ENCODE measurements around the gene SYT4. TPM values are rescaled to one million over a fixed set of nuclear protein-coding genes. Genes with fewer than 3 reads are reported as not detected.

The SYT4 gene
- total RNA-seq (10 to 100 TPM in 1 of 9 donors, not detected in 8; 17.0 TPM), polyA plus RNA-seq (not detected)
- long read RNA-seq, donor 1: 0 reads
- long read RNA-seq, donor 2: 0 reads
- long read RNA-seq, donor 3: 0 reads

- intact Hi-C loops (cut with DNase I): loop anchor here in 5 of 10 donors (10.0 kb wide), 7 partner anchors 118 to 1222 kb away; no protein-coding TSS in a partner anchor
- ATAC-seq: peak in 3 of 4 donors; percentile 42 to 77 (median 74)
- no peak within 1 kb of the TSS for H3K27ac ChIP-seq
- no peak within 1 kb of the TSS for H3K4me3 ChIP-seq
- TF ChIP-seq CTCF (IDR thresholded peaks at IDR 0.05) (no peak), POLR2A (IDR thresholded peaks at IDR 0.05) (no peak)
- no peaks in the 10 kb centered on the region for H3K9me3 ChIP-seq
- H3K4me1 ChIP-seq: peaks cover 0 to 4% (median 0%) of the 10 kb centered on the region in 12 donors
- peaks cover 0 to 8% (median 2%) of the 10 kb centered on the region in 9 donors for H3K27me3 ChIP-seq
- DNase-seq: peak in 4 of 5 donors; percentile 32 to 56 (median 42)
- no peaks in the 10 kb centered on the region for H3K36me3 ChIP-seq
- WGBS, 4 donors: 1 to 3% (median 1%) methylated on average over 20 of the region's 20 CpGs
Measured at GRCh38 chr18:43277164-43277600, at the start of gene SYT4. TSS of gene SYT4 (minus strand) at chr18:43277490. CDS start at chr18:43277281, 209 bp downstream.

GRCh38 chr18:43322132-43322531 is 44.8 kb upstream of the SYT4 start:
- TF ChIP-seq POLR2A (IDR thresholded peaks at IDR 0.05) (no peak), CTCF (IDR thresholded peaks at IDR 0.05) (no peak)
- Histone ChIP-seq H3K4me3 (no peak overlapping the region), H3K27ac (no peak overlapping the region), H3K4me1 (no peaks in the 10 kb centered on the region), H3K9me3 (no peaks in the 10 kb centered on the region), H3K27me3 (no peaks in the 10 kb centered on the region), H3K36me3 (no peaks in the 10 kb centered on the region)
- 80 to 96% (median 86%) methylated on average over 1 of the region's 1 CpG for WGBS, 4 donors
- DNase-seq: no peak
- no peak for ATAC-seq
- intact Hi-C loops (cut with DNase I): no loop called here

GRCh38 chr18:43314941-43315340 is 37.7 kb upstream of the SYT4 start:
- WGBS, 4 donors: 51 to 58% (median 53%) methylated on average over 3 of the region's 3 CpGs
- no peak for ATAC-seq
- H3K9me3 ChIP-seq: no peaks in the 10 kb centered on the region
- no peaks in the 10 kb centered on the region for H3K36me3 ChIP-seq
- H3K27me3 ChIP-seq: no peaks in the 10 kb centered on the region
- no peak for TF ChIP-seq CTCF (IDR thresholded peaks at IDR 0.05)
- no peak for TF ChIP-seq POLR2A (IDR thresholded peaks at IDR 0.05)
- no peaks in the 10 kb centered on the region for H3K4me1 ChIP-seq
- no peak overlapping the region for H3K4me3 ChIP-seq
- no peak overlapping the region for H3K27ac ChIP-seq
- intact Hi-C loops (cut with DNase I): no loop called here
- no peak for DNase-seq

GRCh38 chr18:43312891-43313290 is 35.6 kb upstream of the SYT4 start:
- no peak for DNase-seq
- WGBS, 4 donors: 76 to 88% (median 82%) methylated on average over 1 of the region's 1 CpG
- intact Hi-C loops (cut with DNase I): no loop called here
- H3K9me3 ChIP-seq: no peaks in the 10 kb centered on the region
- no peaks in the 10 kb centered on the region for H3K27me3 ChIP-seq
- no peak overlapping the region for H3K27ac ChIP-seq
- H3K4me1 ChIP-seq: no peaks in the 10 kb centered on the region
- TF ChIP-seq CTCF (IDR thresholded peaks at IDR 0.05) (no peak), POLR2A (IDR thresholded peaks at IDR 0.05) (no peak)
- no peaks in the 10 kb centered on the region for H3K36me3 ChIP-seq
- H3K4me3 ChIP-seq: no peak overlapping the region
- no peak for ATAC-seq
